Motor neuron (in vitro differentiated cells): ENCODE results near the gene SMIM33. TPM values are rescaled to one million over a fixed set of nuclear protein-coding genes. Genes with fewer than 3 reads are reported as not detected.
"Not testable (repeated sequence)": the region's sequence is repeated elsewhere in the genome, so short reads cannot be mapped to it uniquely, and the experiment has no call there.

Experiments used
- ATAC-seq, 8 experiments: fragments of 200-7000 bp; cut with Tn5 transposase; replicated peaks in 6 of 8; 2 replicates each; pipeline ENCODE4 v1.8.0; 2021; ENCODE audit warnings: mild to moderate bottlenecking in 8 of 8, moderate library complexity in 8 of 8
- H3K27ac ChIP-seq, 2 donors: fragments of 250-450 bp; sonication (Bioruptor Pico); 2 replicates each; pipeline ENCODE4 v1.9.0; 2021; ENCODE audit warnings: antibody characterized with exemption in 2 of 2, mild to moderate bottlenecking in 2 of 2, moderate library complexity in 1 of 2
- H3K4me1 ChIP-seq, 2 donors: fragments of 250-450 bp; sonication (Bioruptor Pico); replicated peaks in 1 of 2; 2 replicates each; pipeline ENCODE4 v1.6.1; 2021; ENCODE audit warnings: antibody characterized with exemption in 2 of 2, mild to moderate bottlenecking in 2 of 2, moderate library complexity in 1 of 2
- H3K4me3 ChIP-seq, 5 donors: fragments of 250-450 bp; sonication (Bioruptor Pico); 2 replicates each; pipeline ENCODE4 v1.9.0; 2021; ENCODE audit warnings: antibody characterized with exemption in 5 of 5, mild to moderate bottlenecking in 5 of 5, moderate library complexity in 4 of 5
- WGBS, 10 experiments: fragments of 450-650 bp; shearing (Covaris generic); methylation state at CpG; one replicate each; pipeline ENCODE4 v1.0.0; 2022; 5-methylcytosine and 5-hydroxymethylcytosine counted together
- in situ Hi-C, 9 experiments: fragments of 400-800 bp; cut with MboI; loops; one replicate each; pipeline ENCODE4 v1.15.0; 2021; ENCODE audit warnings: low sequenced_read_pairs in 9 of 9, low pct_unique_long_range_greater_than_20kb in 2 of 9; ENCODE audit not compliant: unreplicated experiment in 9 of 9
- total RNA-seq, 8 experiments: library from RNA; unstranded; fragments of 300-600 nt; gene quantifications; 2 replicates each; pipeline versions ENCODE4 v1.2.3 to v1.2.4, GENCODE V29; 2022

The SMIM33 gene
- total RNA-seq, 8 experiments from 2014 or later: 0.07 to 0.66 (median 0.15) TPM; not detected in 1

DNA sequence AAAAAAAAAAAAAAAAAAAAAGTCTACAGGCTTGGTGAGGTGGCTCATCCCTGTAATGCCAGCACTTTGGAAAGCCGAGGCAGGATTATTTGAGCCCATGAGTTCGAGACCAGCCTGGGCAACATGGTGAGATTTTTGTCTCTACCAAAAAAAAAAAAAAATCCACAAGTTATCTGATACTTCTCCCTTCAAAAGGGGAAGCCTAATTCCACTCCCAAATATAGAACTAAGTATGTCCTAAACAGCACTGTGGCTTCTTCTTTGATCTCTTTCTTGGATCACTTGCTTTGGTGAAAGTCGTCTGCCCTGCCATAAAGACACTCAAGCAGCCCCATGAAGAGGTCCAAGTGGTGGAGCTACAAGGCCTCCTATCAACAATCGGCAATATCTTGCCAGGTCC, 30.6 kb downstream of the SMIM33 start:
- in situ Hi-C loops: loop anchor here in 1 of 9 experiments (10.0 kb wide), 1 partner anchor 77 kb away; no protein-coding TSS in a partner anchor

GRCh38 chr5:139503036-139503817, 32.4 kb downstream of the SMIM33 start:
- in situ Hi-C loops: loop anchor here in 1 of 9 experiments (10.0 kb wide), 1 partner anchor 78 kb away; no protein-coding TSS in a partner anchor
- WGBS, 10 experiments: 89 to 100% (median 95%) methylated on average over 1 to 10 of the region's 15 CpGs; no CpG with 5 or more reads in 2 of the 10 experiments
- not testable (repeated sequence) for H3K27ac ChIP-seq, H3K4me3 ChIP-seq, ATAC-seq
- H3K4me1 ChIP-seq: peaks cover 8 to 11% of the 10 kb centered on the region in 2 donors

More for the DNA sequence above, 30.6 kb downstream of the SMIM33 start:
- no peak for ATAC-seq
- H3K4me1 ChIP-seq: peaks cover 8 to 11% of the 10 kb centered on the region in 2 donors
- H3K27ac ChIP-seq: no peak overlapping the region
- WGBS, 10 experiments: 50 to 100% (median 84%) methylated on average over 1 to 4 of the region's 4 CpGs; no CpG with 5 or more reads in 2 of the 10 experiments
- H3K4me3 ChIP-seq: no peak overlapping the region

GRCh38 chr5:139503879-139504278, 33.1 kb downstream of the SMIM33 start:
- not testable (repeated sequence) for H3K4me3 ChIP-seq

DNA sequence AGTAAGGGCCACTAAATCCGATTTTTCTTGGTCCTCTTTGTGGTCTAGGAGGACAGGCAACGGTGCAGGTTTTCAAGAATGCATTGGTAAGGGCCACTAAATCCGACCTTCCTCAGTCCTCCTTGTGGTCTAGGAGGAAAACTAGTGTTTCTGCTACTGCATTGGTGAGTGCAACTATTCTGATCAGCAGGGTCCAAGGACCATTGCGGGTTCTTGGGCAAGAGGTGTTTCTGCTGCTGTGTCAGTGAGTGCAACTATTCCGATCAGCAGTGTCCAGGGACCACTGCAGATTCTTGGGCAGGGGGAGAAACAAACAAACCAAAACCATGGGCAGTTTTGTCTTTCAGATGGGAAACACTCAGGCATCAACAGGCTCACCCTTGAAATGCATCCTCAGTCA, 33.9 kb downstream of the SMIM33 start:
- not testable (repeated sequence) for ATAC-seq, H3K4me3 ChIP-seq, H3K27ac ChIP-seq
- peaks cover 8 to 11% of the 10 kb centered on the region in 2 donors for H3K4me1 ChIP-seq
- in situ Hi-C loops: loop anchor here in 1 of 9 experiments (10.0 kb wide), 1 partner anchor 80 kb away; no protein-coding TSS in a partner anchor
- 30 to 93% (median 56%) methylated on average over 1 to 5 of the region's 5 CpGs; no CpG with 5 or more reads in 1 of the 10 experiments for WGBS, 10 experiments

More at GRCh38 chr5:139503879-139504278, 33.1 kb downstream of the SMIM33 start:
- ATAC-seq, H3K27ac ChIP-seq: not testable (repeated sequence)
- in situ Hi-C loops: loop anchor here in 1 of 9 experiments (10.0 kb wide), 1 partner anchor 79 kb away; no protein-coding TSS in a partner anchor
- WGBS, 10 experiments: 17 to 100% (median 72%) methylated on average over 1 to 8 of the region's 15 CpGs; no CpG with 5 or more reads in 3 of the 10 experiments
- H3K4me1 ChIP-seq: peaks cover 8 to 11% of the 10 kb centered on the region in 2 donors

GRCh38 chr5:139512786-139513390, 42.1 kb downstream of the SMIM33 start:
- no peak overlapping the region for H3K4me3 ChIP-seq
- in situ Hi-C loops: loop anchor here in 2 of 9 experiments (10.0 kb wide), 1 partner anchor 88 kb away; no protein-coding TSS in a partner anchor
- WGBS, 10 experiments: 36 to 100% (median 85%) methylated on average over 1 to 6 of the region's 6 CpGs
- no peak for ATAC-seq
- H3K4me1 ChIP-seq: peaks cover 3 to 4% of the 10 kb centered on the region in 2 donors
- no peak overlapping the region for H3K27ac ChIP-seq

DNA sequence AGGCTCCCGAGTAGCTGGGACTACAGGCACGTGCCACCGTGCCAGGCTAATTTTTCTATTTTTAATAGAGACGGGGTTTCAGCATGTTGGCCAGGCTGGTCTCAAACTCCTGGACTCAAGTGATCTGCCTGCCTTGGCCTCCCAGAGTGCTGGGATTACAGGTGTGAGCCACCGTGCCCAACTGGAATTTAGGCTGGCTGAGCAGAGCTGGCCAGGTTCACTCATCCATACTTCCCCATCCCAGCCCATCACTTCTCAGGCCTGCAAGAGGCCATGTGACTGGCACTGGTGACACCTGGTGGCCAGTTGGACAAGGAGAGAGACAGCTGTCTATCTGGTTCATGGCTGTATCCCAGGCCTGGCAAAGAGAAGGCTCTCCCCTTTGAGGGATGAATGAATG, 42.6 kb downstream of the SMIM33 start:
- in situ Hi-C loops: loop anchor here in 2 of 9 experiments (10.0 kb wide), 1 partner anchor 89 kb away; no protein-coding TSS in a partner anchor
- H3K27ac ChIP-seq, H3K4me3 ChIP-seq, H3K4me1 ChIP-seq: not testable (repeated sequence)
- ATAC-seq: peak in 4 of 8 experiments; percentile 30 to 78 (median 76)
- 40 to 100% (median 86%) methylated on average over 1 to 4 of the region's 5 CpGs; no CpG with 5 or more reads in 5 of the 10 experiments for WGBS, 10 experiments

DNA sequence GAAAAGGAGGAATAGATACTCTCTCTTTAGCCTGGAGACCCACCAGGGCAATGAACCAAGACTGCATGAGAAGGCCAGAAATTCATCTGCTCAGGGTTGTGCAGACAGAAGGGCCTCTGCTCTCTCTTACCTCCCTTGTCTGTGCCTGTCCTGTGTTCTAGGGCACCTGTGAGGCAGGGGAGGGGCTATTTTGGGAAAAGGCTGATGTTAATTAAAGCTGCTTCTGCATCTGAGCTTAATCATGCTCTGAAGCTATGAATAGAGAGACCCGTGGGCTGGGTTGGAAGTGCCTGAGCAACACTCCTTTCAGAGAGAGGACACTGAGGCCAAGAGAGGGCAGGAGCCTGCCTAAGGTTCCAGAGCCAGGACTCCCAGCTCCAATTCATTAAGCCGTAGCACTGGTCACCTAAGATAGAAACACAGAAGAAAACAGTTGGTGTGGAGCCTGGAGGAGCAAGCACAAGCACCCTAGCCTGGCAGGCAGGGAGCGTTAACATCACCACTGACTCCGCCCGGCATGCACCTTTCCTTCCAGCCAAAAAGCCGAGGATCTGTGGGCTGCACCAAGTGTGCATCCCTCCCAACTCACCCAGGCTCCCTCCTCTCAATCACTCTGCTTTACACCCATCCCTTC, 43.2 kb downstream of the SMIM33 start:
- ATAC-seq: peak in 3 of 8 experiments; percentile 2 to 9 (median 8)
- WGBS, 10 experiments: 0 to 94% (median 66%) methylated on average over 1 to 6 of the region's 6 CpGs; no CpG with 5 or more reads in 2 of the 10 experiments
- Histone ChIP-seq H3K4me3 (no peak overlapping the region), H3K4me1 (peaks cover 9 to 10% of the 10 kb centered on the region in 2 donors), H3K27ac (no peak overlapping the region)
- in situ Hi-C loops: loop anchor here in 2 of 9 experiments (10.0 kb wide), 1 partner anchor 89 kb away; no protein-coding TSS in a partner anchor

- WGBS, 10 experiments: 60 to 100% (median 88%) methylated on average over 1 to 2 of the region's 2 CpGs; no CpG with 5 or more reads in 4 of the 10 experiments
- ATAC-seq: no peak
- Histone ChIP-seq H3K4me3 (no peak overlapping the region), H3K4me1 (peaks cover 9 to 10% of the 10 kb centered on the region in 2 donors), H3K27ac (no peak overlapping the region)
- in situ Hi-C loops: loop anchor here in 2 of 9 experiments (10.0 kb wide), 1 partner anchor 90 kb away; no protein-coding TSS in a partner anchor
Measured at GRCh38 chr5:139514486-139514856, 43.7 kb downstream of the SMIM33 start.

GRCh38 chr5:139517683-139518564, 47.1 kb downstream of the SMIM33 start:
- peak; percentile 76 to 97 (median 96) for ATAC-seq
- Histone ChIP-seq H3K4me1 (peaks cover 9 to 10% of the 10 kb centered on the region in 2 donors), H3K4me3 (peak overlapping the region; percentile 15 to 40 (median 27)), H3K27ac (peak overlapping the region; percentile 78 to 84)
- in situ Hi-C loops: loop anchor here in 2 of 9 experiments (10.0 kb wide), 1 partner anchor 93 kb away; no protein-coding TSS in a partner anchor
- WGBS, 10 experiments: 2 to 100% (median 27%) methylated on average over 1 to 20 of the region's 56 CpGs; no CpG with 5 or more reads in 1 of the 10 experiments
